NT2/D1 (cell line): ENCODE measurements around the gene PLRG1.

Source experiments
- YY1 ChIP-seq: IDR thresholded peaks from 2 replicates; pipeline ENCODE4 v1.6.1; 2011; ENCODE audit not compliant: insufficient read length, insufficient read depth
- ZNF274 ChIP-seq: IDR thresholded peaks from 2 replicates; pipeline ENCODE4 v1.6.1; 2011; ENCODE audit warnings: mild to moderate bottlenecking, low read depth, low read length

DNA sequence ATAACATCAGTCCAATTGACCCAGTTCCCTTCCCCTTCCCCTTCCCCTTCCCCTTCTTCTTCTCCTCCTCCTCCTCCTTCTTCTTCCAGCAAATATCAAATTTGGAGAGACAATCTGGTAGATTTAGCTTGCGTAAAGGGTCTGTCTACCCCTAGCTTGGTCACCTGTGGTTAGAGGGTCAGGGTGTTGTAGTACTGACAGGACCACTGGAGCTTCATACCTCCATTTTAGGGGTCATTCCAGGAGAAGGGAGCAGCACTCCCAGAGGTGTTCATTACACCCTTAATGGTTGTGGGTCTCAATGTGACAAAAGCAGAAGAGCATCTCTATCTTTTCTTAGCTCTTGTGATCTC lies 8.9 kb upstream of the PLRG1 start:
- TF ChIP-seq ZNF274 = no peak
- no peak for TF ChIP-seq YY1
